Inferior parietal cortex (tissue), 1 donor: ENCODE results near the gene DCXR.
"Not testable (repeated sequence)": the region's sequence is repeated elsewhere in the genome, so short reads cannot be mapped to it uniquely, and the experiment has no call there.

Experiments used
- DNase-seq: peaks from one replicate; pipeline ENCODE4 v3.0.0-alpha.2; 2016; ENCODE audit errors: extremely low spot score

Gene DCXR

DNA sequence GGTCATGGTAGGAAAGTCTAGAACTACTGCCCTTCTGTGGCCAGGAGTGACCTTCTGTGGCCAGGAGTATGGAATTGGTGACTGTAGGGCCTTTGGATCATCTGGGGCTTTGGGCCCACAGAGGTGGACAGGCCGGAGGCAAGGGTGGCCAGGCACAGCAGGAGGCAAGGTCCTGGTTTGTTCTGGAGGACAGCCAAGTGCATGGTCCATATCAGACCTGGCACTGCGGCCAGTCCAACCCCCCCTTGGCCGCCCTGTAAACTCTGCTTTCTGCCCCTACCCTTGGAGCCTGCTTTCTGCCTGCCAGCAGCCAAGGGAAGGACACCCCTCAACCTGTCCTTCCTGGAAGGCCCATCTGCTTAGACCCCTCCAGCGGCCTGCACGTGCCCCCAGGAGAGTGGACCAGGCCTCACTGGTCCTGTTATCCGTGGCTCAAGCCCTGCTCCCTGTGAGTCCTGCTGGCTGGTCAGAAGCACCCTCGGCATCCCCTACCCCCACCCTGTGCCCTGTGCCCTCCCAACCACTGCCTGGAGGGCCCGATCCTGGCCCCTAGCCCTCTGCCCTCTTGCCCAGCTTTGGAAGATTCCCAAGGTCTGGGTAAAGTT lies 2.3 kb upstream of the DCXR start:
- no peak for DNase-seq

DNA sequence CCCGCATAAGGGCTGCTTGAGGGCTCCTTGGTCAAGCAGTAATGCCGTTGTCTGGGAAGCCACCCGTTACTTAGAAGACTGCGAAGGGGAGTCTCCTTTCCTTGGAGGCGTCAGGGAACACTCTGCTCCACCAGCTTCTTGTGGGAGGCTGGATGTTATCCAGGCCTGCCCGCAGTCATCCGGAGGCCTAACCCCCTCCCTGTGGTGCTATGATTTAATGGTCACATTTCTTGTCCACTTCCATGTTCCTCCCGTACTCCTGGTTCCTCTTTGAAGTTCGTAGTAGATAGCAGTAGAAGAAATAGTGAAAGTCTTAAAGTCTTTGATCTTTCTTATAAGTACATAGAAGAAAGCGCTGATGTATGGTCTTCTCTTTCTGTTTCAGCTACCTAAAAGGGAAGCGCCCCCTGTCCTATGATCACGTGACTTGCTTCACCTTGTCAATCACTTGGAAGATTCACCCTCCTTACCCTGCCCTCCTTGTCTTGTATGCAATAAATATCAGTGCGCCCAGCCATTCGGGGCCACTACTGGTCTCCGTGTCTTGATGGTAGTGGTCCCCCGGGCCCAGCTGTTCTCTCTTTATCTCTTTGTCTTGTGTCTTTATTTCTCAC lies 1.4 kb upstream of the DCXR start:
- DNase-seq: not testable (repeated sequence)

DNA sequence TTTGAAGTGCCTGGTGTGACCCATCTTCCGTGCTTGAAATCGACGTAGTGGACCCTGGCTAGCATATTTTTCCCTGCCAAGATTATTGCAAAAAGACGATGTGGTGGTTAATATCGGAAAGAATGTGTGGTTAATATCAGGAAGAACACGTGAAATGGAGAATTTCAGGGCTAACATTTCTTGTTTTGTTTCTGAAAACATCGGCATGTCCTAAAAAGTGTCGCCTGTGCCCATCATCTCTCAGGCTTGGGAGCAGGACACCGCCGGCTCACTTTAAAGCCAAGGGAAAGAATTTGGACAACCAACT lies 345 bp upstream of the DCXR start:
- no peak for DNase-seq

DNA sequence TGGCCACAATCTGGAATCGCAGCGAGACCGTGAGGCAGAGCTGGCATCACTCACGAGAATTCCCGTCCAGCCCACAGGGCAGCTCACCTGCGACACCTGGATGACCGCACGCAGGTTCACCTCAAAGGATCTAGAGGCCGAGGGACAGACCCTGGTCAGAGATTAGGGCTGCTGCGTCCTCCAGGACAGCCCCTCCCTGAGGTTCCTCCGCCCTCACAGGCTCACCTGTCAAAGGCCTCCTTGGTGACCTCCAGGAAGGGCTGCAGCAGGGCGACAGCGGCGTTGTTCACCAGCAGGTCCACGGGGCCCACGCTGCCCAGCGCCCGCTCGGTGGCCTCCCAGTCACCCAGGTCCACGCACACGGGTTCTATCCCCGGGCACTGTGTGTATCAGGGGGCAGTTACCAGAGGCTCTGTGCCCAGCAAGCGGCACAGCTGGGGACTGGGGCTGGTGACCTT lies 834 bp downstream of the DCXR start:
- no peak for DNase-seq

DNA sequence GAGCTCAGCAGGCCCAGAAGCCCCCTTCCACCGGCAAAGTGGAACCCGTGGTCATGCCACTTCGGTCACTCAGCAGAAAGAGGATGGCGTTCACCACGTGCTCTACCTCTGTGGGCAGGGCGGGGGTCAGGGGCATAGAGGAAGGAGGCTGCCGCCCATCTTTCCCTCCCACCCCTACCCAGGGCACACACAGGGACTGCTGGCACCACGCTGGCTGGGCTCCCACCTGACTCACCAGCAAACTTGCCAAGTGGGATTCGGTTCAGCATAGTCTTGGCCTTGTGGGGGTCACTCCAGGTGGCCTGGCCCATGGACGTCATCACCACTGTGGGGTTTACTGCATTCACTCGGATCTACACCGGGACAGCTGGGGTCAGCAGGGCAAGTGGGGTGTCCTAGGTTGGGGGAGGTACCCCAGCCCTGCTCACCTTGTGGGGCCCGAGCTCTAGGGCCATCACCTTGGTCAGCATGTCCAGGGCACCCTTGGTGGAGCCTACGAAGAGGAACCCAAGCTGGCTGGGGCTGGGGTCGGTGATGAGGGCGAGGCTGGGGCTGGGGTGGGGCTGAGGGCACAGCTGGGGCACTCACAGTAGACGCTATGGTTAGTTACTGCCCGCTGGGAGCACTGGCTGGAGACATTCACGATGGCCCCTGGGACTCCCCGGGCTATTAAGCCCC lies 1.4 kb downstream of the DCXR start:
- no peak for DNase-seq

DNA sequence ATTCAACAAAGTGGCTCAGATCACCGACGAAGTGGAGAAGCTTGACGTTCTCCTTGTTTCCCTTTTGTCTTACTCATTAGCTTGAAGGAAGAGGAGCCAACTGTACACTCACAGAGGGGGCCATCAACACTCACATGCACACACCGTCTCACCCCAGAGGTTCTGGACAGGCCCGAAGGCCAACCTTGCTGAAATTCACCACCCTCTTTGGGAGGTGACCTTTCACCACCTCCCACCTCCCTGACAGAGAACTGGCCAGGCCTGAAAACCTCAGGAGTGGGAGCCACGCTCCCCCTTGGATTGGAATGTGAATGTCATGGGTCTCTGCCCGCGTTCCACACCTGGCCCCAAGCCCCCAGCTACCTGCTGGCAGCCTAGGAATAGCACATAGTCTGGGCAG lies 2.0 kb downstream of the DCXR start:
- no peak for DNase-seq

DNA sequence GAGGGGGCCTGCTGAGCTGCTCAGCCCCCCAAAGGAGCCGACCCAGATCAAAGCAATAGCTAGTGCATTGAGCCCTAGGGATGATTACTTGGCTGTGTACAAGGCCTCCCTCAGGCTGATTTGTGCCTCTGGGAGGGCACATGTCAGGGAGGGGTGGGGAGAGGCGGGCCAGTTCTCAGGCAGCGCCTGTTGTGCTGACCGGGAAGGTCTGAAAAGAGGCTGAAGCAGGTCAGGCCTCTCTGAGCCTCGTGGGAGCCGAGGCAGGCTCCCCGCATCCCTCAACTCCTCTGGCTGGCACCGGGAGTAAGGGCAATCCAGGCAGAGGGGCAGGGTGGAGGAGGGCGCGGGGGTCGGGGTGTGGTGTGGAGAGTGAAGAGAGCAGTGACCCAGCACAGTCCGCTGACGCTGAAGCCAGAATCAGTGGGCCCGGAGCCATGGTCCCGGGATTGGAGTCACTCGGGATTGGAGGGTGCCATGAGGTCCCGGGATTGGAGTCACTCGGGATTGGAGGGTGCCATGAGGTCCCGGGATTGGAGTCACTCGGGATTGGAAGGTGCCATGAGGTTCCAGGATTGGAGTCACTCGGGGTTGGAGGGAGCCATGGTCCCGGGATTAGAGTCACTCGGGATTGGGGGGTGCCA lies 3.0 kb downstream of the DCXR start:
- no peak for DNase-seq

DNA sequence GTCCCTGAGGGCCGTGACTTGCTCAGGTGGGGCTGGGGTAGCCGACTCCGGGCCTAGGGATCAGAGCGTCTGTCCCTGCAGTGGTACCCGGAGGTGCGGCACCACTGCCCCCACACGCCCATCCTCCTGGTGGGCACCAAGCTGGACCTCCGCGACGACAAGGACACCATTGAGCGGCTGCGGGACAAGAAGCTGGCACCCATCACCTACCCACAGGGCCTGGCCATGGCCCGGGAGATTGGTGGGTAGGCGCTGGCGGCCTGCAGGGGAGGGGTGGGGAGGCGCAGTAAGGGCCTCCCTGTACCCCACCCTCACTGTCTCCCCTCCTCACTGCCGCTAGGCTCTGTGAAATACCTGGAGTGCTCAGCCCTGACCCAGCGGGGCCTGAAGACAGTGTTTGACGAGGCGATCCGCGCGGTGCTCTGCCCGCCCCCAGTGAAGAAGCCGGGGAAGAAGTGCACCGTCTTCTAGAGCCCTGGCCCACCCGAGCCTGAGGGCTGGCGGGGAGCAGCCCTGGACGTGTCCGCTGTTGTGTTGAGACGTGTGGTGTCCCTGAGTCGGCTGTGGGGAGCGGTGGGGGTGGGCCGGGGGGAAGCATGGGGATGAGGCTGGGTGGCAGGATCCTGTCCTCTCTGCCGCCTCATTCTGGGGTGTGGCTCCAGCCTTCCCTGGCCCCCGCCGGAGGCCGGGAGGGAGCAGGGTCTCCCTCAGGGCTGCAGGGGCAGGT lies 4.0 kb downstream of the DCXR start:
- no peak for DNase-seq

DNA sequence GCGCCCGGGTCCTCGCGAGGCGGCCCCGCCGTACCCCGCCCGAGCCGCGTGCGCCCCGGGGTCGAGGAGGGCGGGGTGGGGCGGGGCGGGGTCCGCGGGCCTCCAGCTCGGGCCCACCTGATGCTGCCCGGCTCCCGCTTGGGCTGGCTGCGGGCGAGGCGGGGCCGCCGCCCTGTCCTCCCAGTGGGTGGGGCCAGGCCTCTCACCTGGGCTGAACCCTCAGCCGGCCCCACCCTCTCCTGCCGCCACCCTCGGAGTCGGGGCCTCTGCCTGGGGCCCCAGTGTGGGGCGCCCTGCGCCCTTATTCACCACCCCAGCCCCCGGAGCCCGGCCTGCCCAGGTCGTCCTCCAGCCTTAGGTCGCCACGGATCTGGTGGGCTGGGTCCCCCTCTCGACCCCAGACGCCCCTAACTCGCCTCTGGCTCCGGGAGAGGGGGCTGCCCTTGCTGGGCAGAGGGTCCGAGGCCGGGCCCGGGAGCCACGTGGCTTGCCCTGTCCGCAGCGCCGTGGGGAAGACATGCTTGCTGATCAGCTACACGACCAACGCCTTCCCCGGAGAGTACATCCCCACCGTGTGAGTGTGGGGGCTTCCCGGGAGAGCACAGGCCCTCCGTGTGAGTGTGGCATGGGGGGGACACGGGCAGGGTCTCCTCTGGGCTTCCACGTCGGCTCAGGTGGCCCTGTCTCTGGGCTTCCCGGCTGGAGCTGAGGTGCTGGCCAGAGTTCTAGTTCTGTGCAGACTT lies 5.4 kb downstream of the DCXR start:
- no peak for DNase-seq

DNA sequence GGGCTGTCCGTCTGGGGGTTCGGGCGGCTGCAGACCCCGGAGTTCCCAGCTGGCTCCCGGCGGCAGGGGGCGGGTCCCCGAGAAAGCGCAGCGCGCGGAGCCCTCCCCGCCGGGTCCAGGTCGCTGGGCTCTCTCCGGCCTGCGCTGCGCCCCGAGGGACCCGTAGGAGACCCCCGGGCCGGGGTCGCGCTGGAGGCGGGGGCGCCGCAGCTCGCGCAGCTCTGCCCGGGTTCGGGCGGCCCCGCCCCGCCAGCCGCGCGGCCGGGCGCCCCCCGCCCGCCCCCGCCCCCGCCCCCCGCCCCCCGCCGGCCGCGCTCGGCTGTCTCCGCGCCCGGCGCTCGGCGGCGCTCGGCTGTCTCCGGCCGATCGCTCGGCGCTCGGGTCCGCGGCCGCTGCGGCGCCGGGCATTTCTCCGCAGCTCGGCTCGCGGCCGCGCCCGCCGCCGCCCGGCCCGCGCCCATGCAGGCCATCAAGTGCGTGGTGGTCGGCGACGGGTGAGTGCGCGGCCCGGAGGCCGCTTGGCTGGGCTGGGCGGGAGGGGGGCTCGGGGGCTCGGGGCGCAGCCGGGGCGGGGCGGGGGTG lies 6.1 kb downstream of the DCXR start, which contains the start of gene RAC3:
RAC3 (plus strand) TSS at position 376 of the 582 bp plus-strand sequence; CDS start at position 460, 84 bp downstream.
- no peak for DNase-seq

DNA sequence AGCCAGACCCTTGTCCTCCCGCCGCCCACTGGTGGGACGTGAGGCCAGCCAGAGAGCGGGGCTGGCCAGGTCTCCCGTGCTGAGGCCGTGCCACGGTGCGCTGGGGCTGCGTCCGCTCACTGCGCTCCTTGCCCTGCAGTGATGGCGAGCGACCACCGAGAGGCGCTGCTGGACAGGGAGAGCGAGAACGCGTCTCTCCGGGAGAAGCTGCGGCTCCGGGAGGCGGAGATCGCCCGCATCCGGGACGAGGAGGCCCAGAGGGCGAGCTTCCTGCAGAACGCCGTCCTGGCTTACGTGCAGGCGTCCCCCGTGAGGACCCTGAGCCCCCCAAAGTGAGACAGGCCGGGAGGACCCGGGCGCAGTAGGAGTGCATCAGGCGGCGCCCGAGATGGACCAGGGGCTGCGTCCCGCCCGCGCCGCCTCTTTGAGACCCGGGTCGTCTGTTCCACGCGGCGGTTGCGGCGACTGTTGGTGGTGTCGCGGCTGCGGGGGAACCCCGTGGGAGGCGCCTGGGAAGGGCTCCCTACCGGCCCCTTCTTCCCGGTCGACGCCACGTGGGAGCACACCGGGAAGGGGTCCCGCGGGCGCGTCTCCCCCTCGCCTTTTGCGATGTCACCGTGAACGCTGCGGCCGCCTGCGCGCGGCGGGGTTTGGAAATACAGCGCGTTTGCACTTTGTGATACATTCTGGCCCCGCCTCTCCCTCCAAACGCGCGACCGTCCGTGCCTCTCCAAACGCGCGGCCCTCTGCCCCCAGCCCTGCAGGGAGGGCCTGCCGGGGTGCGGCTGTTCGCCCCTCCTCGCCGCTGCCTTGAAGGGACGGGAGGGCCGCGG lies 6.8 kb downstream of the DCXR start:
- peak; percentile 78 for DNase-seq

DNA sequence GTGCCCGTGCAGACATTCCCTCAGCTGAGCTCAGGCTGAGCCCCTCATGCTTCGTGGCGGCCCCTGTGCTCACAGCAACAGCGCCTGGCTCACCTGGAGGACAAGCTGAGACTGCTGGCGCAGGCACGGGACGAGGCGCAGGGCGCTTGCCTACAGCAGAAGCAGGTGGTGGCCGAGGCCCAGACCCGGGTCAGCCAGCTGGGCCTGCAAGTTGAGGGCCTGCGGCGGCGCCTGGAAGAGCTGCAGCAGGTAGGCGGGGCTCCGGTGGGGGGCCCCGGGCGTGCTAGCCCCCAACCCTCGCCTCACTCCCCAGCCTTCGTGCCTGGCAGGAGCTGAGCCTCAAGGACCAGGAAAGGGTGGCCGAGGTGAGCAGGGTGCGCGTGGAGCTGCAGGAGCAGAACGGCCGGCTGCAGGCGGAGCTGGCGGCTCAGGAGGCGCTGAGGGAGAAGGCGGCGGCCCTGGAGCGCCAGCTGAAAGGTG lies 7.5 kb downstream of the DCXR start:
- DNase-seq: no peak

DNA sequence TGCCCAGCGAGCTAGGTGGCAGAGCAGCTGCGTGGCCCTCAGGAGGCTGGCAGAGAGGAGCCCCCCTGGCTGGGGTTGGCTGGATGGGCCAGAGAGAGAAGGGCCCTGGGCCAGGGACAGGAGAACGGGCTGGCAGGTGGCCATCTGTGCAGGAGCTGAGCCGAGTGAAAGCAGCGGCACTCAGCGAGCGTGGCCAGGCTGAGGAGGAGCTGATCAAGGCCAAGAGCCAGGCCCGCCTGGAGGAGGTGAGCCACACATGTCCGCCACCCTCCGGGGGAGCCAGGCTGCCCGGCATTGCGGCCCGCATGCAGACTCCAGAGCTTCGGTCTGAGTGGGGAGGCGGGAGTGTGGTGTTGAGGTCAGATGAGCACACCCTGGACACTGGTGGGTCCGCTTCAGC lies 8.1 kb downstream of the DCXR start:
- no peak for DNase-seq

DNA sequence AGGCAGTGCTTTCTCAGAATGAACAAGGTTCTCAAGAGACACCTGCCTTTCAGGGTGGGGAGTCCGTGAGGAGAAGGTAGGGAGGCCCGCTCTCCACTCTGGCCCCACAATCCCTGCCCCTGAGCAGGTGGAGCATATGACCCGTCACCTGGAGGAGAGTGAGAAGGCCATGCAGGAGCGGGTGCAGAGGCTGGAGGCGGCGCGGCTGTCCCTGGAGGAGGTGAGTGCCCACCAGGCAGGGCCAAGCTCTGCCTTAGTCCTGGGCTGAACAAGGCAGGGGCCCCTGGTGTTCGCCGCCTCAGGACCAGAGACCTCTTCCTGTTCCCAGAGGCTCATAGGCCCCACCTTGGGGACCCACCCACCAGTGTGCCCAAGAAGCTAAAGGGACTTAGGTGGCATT lies 8.5 kb downstream of the DCXR start:
- DNase-seq: no peak

DNA sequence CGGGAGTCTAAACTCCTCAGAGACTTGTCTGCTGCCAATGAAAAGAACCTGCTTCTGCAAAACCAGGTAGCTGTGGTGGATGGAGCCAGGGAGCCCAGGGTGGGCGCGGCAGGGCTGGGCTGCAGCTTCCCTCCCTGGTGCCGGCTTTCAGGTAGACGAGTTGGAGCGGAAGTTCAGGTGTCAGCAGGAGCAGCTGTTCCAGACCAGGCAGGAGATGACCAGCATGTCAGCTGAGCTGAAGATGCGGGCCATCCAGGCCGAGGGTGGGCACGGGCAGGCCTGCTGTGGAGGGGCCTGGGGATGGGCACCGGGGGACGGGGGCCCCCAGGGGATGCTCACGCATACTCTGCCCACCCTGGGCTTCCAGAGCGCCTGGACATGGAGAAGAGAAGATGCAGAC lies 9.3 kb downstream of the DCXR start:
- no peak for DNase-seq

DNA sequence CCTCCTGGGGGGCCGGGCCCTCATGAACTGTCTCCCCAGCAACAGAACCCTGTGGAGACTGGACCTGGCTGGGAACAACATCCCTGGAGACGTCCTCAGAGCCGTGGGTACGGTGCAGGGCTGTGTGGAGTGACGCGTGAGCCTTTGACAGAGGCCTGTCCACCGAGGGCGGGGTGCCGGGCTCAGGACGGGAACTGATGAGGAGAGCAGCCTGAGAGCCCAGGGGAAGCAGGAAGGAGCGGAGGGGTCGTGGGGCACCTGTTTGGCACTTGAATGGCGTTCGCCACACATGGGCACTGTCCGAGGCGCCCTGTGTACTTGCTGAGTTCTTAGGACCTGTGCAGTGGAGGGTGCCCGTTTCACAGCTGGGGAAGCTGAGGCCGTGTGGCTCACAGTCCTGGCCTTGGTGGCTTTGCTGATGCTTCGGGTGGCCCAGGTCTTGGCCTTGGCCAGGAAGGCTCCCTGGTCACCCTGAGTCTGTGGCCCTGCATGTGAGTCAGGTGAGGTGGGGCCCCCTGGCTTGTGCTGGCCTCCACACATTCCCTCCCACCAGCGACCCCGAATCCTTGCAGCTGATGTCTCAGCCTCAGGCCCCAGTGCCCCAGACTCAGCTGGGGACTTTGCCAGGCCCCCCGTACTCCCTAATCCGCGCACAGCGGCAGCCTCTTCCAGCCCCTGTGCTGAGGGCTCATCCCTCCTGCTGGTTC lies 11.9 kb downstream of the DCXR start:
- DNase-seq: no peak

DNA sequence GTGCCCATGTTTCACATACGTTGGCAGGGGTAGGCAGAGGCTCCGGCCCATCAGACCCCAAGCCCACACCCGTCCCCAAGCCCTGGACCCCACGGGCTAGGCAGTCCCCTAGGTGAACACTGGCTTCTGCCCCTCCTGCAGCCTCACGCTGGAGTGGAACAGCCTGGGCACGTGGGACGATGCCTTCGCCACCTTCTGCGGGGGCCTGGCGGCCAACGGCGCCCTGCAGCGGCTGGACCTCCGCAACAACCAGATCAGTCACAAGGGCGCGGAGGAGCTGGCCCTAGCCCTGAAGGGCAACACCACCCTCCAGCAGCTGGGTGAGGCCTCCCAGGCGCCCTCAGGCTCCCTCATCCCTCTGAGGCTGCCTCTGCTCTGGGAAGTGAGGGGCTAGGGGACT lies 12.6 kb downstream of the DCXR start:
- no peak for DNase-seq

DNA sequence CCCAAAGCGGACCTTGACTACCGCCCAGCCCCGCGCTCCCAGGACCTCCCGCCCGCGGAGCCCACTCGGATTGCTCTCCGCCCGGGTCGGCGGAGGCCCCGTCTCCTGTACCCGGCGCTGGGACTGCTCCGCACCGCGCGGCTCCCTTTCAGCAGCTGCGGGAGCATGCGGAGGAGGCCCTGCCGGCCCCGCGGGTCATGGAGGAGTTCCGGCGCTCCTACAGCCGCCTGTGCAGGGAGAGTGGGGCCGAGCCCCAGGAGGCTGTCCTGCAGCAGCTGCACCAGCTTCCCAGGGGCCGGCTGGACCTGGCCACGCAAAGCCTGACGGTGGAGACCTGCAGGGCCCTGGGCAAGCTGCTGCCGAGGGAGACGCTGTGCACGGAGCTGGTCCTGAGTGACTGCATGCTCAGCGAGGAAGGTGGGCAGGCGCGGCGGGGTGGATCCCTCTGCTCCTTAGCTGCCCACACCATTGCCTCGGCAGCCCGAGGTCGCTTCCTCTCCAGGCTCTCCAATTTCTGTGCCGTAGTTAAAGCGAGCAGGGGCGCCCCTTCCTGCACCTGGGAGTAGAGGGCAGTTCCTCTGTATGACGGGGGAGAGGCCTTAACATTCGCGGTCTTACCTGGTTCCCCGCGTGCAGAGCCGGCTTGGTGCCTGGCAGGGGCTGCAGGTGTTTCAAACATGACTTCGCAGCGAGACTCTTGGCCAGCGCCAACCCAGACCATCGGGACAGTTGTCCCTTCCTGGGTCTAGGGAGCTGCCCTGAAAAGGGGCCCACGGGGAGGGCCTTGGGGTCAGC lies 13.9 kb downstream of the DCXR start:
- no peak for DNase-seq
